Ureter (tissue), 1 donor: ENCODE results near the gene MKNK2. TPM values are rescaled to one million over a fixed set of nuclear protein-coding genes. Genes with fewer than 3 reads are reported as not detected.

Experiments
- DNase-seq: peaks from one replicate; pipeline ENCODE4 v3.0.0-alpha.2; 2020; ENCODE audit warnings: low spot score
- total RNA-seq: library from RNA; stranded (reverse); gene quantifications from one replicate; pipeline ENCODE4 v1.2.4, GENCODE V29; 2023
- donor health status: DM: yes; HTN: yes; CAD: no.

Gene MKNK2
- total RNA-seq, 1 donor from 2014 or later: 151 TPM

DNA sequence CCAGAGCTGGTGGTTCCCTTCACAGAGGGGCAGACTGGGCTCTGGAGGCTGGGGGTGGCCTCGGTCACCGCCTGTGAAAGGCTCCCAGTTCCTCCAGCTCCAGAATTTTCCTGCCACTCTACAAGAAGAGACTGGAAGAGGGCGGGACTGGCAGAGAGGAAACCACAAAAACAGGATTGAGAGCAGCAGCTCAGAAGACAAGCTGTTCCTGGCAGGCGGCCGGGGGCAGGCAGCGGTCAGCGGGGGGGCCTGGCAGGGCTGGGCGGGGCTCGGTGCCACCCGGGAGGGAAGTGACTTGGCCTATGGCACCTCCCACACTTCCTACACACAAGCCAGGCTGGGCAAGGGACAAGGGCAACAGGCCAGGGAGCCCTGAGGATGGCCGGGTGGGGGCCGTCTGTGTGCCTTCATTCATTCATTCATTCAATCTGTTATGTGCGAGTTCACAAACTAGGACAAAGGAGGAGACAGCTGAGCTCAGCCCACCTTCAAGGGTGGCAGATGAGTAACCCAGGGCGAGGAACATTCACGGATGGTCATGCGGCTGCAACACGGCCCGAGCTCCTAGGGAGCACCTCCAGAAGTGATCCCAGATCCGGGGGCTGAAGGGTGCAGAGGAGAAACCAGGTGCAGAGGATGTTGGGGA, 18.6 kb downstream of the MKNK2 start:
- peak; percentile 98 for DNase-seq

DNA sequence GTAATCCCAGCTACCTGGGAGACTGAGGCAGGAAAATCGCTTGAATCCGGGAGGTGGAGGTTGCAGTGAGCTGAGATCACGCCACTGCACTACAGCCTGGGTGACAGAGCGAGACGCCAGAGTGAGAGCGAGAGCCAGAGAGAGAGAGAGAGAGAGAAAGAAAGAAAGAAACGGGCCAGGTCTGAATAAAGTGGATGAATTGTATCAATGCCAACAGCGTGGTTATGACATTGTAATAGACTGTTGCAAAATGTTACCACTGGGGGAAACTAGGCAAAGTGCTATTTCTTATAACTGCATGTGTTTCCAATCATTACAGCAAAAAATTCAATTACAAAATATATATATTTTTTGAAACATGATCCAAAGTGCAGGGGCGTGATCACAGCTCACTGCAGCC, 23.7 kb downstream of the MKNK2 start:
- DNase-seq: no peak

DNA sequence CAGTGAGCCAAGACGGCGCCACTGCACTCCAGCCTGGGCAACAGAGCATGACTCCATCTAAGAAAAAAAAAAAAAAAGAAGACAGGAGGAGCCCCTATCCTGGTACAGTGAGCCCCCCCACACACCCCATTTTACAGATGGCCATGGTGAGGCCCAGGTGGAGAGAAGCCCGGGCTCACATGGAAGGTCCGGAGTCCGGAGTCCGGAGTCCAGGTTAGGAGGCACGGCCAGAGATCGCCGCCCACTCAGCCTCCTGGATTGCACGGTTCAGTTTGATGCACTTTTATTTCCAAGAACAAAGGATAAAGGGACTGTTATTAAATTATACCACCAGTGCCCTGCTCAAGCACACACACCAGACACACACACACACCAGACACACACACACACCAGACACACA, 24.3 kb downstream of the MKNK2 start:
- no peak for DNase-seq

DNA sequence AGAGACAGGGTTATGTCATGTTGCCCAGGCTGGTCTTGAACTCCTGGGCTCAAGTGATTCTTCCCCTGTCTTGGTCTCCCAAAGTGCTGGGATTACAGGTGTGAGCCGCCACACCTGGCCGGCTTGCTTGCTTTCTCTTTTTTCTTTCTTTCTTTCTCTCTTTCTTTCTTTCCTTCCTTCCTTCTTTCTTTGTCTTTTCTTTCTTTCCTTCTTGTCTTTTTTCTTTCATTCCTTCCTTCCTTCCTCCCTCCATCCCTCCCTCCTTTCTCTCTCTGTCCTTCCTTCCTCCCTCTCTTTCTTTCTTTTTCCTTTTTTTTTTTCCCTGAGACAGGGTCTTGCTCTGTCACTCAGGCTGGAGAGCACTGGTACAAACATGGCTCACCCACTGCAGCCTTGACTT, 28.8 kb downstream of the MKNK2 start:
- no peak for DNase-seq

DNA sequence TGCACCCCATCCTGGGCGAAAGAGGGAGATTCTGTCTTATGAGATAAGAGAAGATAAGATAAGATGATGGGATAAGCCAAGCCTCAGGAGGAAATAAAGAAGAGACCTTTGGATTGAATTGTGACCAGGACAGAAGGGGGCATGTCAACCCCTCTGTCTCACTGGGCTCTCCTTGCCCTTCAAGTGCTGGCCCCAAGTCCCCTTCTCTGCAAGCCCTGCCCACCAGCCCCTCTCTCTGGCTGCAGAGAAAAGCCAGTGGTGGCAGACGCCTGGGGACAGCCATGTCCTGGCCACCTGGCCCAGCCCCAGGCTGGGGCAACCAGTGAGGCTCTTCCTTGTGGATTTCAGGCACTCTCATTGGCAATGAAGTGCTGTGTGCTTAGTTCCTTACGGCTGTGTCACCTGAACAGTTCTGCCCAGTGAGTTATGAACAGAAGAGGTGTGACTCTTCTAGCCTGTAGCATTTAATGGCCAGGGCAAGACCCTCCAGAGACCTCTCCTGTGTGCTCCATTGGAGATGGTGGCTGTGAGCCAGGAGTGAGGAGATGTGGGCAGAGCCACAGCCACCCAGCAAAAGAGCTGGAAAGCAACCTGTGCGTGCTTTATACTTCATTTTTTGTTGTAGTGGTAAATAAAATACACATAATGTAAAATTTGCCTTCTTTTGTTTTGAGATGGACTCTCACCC, 29.4 kb downstream of the MKNK2 start:
- DNase-seq: no peak

DNA sequence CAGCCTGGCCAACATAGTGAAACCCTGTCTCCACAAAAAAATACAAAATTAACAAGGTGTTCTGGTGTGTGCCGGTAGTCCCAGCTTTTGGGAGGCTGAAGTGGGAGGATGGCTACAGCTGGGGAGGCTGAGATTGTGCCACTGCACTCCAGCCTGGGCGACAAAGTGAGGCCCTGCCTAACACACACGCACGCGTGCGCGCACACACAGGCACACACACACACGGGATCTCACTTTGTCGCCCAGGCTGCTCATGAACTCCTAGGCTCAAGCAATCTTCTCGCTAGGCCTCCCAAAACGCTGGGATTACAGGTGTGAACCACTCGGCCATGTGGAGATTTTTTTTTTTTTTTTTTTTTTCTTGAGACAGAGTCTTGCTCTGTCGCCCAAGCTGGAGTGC, 32.3 kb downstream of the MKNK2 start:
- no peak for DNase-seq

DNA sequence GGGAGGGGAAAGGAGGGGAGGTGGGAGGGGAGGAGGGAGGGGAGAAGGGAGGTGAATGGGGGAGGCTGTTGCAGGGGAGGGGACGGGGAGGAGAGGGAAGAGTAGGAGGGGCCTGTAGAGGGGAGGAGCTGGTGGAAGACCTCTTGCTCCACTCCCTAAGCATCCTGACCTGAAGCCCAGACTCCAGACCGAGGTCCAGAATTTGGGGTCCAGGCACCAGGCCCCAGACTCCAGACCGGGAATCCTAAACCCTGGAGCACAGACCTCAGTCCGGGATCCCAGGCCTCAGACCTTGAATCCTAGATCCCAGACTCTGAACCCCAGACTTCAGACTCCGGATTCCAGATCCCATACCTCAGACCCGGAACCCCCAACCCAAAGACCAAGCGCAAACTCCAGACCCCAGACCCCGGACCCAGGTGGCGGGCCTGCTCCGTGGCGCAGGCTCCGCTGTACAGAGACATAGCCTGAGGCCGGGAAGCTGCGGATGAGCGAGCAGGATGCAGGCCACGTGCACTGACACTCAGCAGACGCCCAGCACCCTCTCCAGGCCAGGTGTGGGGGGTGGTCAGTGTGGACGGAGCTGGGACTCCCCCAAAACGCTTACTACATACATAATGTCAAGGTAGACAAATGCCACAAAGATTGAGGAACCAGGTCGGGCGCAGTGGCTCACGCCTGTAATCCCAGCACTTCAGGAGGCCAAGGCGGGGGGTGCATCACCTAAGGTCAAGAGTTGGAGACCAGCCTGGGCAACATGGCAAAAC, 34.8 kb downstream of the MKNK2 start:
- peak; percentile 85 for DNase-seq

DNA sequence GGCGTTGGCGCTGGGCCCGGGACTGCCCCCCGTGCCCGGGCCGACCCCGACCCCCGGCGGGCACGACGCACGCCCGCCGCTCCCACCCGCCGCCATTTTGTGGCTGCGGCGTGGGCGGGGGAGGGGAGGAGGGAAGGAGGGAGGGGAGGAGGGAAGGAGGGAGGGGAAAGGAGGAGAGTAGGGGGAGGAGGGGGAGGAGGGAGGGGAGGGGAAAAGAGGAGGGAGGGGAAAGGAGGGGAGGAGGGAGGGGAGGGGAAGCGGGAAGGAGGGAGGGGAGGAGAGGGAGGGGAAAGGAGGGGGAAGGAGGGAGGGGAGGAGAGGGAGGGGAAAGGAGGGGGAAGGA, 35.5 kb downstream of the MKNK2 start, which contains the start of gene BTBD2:
TSS of gene BTBD2 (minus strand) at position 107 of the 343 bp plus-strand sequence. CDS start at position 96, 11 bp downstream.
- DNase-seq: peak; percentile 79

DNA sequence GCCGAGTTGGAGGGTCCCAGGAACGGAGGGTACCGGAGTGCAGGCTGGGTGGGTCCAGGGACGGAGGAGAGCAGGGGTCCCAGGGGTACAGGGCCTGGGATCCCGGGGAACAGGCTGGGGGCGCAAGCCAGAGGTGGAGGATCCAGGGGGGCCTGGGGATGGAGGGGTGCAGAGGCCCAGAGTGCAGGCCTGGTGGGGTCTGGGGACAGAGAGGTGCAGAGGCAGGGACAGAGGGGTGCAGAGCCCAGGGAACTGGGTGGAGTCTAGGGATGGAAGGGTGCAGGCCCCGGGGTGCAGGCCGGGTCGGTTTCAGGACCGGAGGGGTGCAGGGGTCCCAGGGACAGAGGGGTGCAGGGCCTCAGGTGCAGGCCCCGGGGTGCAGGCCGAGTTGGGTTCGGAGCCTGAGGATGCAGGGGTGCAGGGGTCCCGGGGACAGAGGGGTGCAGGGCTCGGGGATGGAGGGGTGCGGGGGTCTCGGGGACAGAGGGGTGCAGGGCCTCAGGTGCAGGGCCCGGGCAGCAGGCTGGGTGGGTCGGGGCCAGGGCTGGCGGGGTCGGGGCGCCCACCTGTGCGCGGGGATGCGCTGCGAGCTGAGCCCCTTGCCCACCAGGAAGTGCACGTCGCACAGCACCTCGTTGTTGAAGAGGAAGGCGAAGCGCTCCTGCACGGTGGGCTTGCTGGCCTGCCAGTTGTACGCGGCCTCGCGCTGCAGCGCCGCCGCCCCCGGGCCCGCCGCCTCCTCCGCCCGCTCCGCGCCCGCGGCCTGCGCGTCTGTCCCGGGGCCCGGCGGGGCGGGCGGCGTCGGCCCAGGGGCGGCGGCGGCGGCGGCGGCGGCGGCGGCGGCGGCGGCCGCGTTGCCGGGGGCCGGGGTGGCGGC, 36.1 kb downstream of the MKNK2 start:
- no peak for DNase-seq

DNA sequence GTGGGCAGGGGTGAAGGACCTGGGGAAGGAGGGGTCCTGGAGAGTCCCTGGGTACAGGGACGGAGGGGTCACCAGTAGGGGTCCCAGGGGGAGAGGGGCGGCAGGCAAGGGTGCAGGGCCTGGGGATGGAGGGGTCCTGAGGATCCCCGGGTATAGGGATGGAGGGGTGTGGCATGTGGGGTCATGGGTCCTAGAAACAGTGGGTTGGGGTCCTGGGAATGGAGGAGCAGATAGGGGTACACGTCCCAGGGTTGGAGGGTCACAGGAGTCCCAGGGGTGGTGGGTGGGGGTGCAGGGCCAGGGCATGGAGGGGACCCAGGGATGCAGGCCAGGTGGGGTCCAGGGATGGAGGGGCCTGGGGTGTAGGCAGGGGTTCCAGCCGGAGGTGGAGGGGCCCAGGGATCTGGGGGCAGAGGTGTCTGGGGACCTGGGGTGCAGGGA, 36.9 kb downstream of the MKNK2 start:
- no peak for DNase-seq

DNA sequence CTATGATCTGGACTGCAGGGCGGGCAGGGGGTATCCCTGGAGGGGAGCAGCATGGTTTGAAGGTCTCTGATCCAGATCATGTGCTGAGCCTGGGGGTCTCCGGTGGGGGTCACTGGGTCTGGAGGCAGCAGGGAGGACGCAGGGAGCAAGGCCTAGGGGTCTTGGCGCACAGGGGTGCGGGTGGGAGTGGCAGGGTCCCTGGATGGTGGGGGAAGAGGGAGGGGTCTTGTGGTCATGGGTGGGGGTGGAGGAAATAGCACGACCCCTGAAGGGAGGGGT, 37.4 kb downstream of the MKNK2 start:
- DNase-seq: no peak

DNA sequence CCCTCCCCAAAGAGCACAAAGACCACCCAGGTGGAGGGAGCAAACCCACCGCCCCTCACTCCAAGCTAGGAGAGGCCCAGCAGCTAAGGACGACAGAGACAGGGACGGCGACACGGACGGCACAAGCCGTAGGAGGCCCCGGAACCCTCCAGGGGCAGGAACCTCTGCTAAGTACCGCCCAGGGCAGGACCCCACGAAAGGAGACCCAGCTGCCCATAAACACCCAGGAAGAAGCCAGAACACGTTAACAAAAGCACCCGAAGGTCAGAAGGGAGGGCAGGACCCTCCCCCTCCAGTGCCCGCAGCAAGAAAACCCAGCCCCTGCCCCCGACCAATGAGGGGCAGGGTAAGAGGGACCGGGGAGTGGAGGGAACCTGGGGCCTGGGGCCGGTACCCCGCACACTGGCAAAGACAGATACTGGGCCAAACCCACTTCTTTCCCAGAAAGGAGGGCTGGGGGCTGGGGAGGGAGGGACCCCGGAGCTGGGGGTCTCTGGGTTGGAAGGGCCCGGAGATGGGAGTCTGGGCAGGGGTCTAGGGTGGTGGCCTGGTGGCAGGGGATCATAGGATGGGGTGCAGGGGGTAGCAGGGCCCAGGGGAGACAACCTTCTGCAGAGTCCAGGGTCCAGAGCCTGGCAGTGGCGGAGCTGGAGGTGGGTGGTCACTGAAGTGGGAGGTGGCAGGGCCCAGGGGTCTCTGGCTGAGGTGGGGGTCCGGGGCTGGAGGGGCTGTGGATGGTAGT, 37.9 kb downstream of the MKNK2 start:
- DNase-seq: no peak

DNA sequence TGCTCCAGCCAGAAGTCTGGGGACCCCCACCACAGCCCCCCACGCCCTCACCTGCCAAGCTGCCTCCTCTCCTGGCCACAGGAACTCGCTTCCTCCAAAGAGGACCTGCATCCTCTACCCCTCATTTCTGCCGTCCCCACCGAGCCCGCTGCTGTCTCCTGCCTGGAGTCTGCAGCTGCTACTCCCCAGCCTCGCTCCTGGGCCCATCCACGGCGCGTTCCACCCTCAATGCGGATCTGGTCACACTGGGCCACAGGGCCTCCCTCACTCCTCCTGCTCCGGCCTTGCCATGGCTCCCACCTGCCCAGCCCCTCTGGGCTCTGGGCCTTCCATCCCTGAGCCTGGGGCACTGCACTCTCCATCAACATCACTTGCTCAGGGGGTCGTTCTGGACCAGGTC, 39.9 kb downstream of the MKNK2 start:
- no peak for DNase-seq

DNA sequence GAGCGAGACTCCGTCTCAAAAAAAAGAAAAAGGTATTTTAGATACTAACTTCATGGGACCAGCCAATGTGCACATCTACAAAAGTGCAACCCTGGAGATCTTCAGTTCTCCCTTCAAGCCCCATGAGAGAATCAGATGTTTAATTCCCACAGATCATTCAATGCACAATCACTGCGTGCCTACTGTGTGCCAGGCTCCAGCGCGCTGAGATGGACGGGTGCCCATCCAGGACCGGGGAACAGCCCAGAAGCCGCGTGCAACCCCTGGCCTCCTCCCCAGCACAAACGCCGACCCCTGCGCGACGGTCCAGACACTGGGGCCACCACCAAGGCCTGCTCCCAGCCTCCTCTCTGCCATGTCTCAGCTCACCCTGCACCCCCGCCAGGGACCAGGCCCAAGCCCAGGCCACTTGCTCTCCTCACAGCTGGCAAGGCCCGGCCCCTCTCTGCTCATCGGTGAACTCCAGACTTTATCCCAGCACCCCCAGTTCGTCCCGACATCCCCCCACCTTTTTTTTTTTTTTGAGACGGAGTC, 40.8 kb downstream of the MKNK2 start:
- no peak for DNase-seq

DNA sequence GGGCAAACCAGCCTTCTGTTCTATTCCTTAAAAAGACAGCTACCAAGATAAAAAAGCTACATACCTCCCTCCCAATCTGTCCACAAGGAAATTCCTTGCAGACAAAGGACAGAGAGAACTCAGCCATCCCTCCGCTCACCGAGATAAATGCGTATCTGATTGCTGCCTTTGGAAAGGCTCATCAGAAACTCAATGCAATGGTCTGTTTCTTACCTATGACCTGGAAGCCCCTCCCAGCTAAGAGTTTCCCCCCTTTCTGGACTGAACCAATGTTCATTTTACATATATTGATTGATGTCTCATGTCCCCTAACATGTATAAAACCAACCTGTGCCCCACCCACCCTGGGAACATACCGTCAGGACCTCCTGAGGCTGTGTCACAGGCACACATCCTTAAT, 47.2 kb downstream of the MKNK2 start:
- DNase-seq: no peak

DNA sequence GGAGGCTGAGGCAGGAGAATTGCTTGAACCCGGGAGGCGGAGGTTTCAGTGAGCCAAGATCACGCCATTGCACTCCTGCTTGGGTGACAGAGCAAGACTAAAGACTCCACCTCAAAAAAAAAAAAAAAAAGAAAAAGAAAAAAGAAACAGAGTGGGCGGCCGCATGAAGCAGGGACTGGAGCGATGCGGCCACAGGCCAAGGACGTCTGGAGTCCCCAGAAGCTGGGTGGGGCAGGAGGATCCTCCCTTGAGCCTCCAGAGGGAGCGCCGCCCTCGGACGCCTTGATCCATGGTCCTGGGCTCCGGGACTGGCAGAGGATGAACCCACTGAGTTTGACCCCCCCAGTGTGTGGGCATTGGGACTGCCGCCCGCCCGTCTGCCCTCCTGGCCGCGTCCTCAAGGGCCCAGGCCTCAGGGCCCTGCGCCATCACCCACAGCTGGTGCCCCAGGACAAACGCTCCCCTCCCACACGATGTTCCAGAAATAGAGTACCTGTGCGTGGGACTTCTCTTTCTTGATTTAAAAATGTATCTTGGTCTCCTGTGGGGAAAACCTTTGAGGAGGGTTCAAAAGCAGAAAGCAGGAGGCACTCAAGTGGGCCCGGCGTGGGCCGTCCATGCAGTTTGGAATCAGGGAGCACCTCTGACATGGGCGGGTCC, 51.1 kb downstream of the MKNK2 start:
- no peak for DNase-seq

DNA sequence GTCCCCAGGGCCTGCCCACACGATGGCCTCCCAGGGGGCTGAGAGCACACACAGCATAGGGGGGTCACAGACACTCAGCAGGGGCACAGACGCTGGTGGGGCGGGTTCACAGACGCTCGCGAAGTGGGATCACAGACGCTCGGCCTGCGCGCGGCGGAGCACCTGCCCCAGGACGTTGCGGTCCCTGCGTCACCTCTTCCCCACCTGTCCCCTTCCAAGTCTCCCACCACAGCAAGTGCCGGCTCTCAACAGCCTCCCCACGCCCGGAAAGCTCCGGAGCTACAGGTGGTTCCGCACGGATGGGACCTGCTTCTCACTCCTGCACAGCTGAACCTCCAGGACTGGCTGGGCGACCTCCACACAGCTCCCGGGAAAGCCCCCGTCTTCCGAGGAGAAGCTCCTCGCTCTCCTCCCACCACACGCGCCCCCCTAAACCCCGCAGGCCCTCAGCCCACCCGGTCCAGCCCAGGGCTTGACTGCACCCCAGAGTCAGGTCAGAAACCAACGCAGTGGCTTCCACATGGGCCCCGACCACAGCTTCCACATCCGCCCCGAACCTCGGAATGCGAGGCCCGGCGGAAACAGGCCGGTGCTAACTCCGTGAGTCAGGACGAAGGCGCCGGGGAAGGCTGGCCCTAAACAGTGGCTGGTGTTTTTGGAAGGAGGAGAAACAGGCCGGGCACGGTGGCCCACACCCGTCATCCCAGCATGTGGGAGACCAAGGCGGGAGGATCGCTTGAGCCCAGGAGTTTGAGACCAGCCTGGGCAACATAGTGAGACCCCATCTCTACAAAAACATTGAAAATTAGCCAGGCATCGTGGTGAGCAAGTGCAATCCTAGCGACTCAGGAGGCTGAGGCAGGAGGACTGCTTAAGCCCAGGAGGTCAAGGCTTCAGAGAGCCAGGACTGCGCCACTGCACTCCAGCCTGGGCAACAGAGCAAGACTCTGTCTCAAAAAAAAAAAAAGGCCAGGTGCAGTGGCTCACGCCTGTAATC, 52.0 kb downstream of the MKNK2 start:
- DNase-seq: no peak

DNA sequence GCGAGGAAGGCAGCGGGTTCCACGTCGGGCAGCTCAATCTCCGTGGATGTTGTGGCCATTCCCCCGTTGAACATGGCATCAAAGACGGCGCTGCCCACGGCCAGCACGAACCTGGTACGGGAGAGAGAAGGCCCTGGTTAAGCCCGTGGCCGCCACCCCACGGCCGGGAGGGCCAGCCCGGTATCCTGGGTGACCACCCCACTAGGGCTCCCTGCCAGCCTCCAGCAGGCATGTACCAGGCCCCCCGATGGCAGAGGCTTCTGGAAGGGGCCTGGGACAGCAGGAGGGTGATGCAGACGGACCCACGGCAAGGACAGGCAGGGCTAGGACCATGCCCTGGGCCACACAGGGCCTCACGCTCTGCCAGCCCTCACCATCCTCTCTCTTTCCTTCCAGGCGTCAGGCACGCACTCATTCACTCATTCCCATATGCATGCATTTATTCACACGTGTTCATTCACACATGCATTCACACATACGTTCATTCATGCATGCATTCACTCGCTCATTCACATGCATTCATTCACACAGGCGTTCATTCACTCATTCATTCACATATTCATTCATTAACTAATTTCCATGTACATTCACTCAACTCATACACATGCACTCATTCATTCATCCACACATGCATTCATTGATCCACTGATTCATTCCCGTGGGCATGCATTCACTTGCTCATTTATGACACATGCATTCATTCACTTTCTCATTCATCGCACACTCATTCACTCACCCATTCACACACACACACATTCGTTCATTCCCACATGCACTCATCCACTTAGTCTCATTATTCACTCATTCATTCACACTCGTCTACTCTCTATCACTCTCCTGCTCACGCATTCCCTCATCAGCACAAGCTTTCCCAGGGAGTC, 53.5 kb downstream of the MKNK2 start:
- no peak for DNase-seq
